Suprapubic skin (tissue), 4 donors: ENCODE data around the gene KLHL15. TPM values are rescaled to one million over a fixed set of nuclear protein-coding genes. Genes with fewer than 3 reads are reported as not detected.

Source experiments
- DNase-seq, 2 donors: peaks; one replicate each; pipeline ENCODE4 v3.0.0-alpha.2; 2019; ENCODE audit warnings: low spot score in 2 of 2
- H3K27ac ChIP-seq: fragments of 200-600 bp; sonication (generic); one replicate; pipeline ENCODE4 v1.5.1; 2019
- H3K27me3 ChIP-seq: fragments of 200-600 bp; sonication (generic); one replicate; pipeline ENCODE4 v1.5.1; 2019
- H3K36me3 ChIP-seq: fragments of 200-600 bp; sonication (generic); one replicate; pipeline ENCODE4 v1.5.1; 2019
- H3K4me1 ChIP-seq: fragments of 200-600 bp; sonication (generic); one replicate; pipeline ENCODE4 v1.5.1; 2019
- H3K4me3 ChIP-seq: fragments of 200-600 bp; sonication (generic); one replicate; pipeline ENCODE4 v1.5.1; 2019; ENCODE audit warnings: mild to moderate bottlenecking
- H3K9me3 ChIP-seq: fragments of 200-600 bp; sonication (generic); one replicate; pipeline ENCODE4 v1.5.1; 2019
- CTCF ChIP-seq, 2 donors: fragments of 200-600 bp in 1 of 2; fragments of 450-650 bp in 1 of 2; sonication (generic) in 1 of 2; IDR thresholded peaks; one replicate each; pipeline ENCODE4 v1.5.1; 2016 to 2019; ENCODE audit warnings: antibody characterized with exemption in 2 of 2, mild to moderate bottlenecking in 1 of 2, moderate library complexity in 1 of 2
- EP300 ChIP-seq: sonication (generic); formaldehyde crosslinking; IDR thresholded peaks from one replicate; pipeline ENCODE4 v1.6.1; 2017; ENCODE audit warnings: antibody characterized with exemption
- POLR2A ChIP-seq, 2 donors: fragments of 450-650 bp; IDR thresholded peaks; one replicate each; pipeline ENCODE4 v1.6.1; 2017; ENCODE audit warnings: antibody characterized with exemption in 2 of 2, mild to moderate bottlenecking in 2 of 2, moderate library complexity in 2 of 2
- POLR2AphosphoS5 ChIP-seq, 3 donors: sonication (generic); formaldehyde crosslinking; IDR thresholded peaks; one replicate each; pipeline ENCODE4 v1.6.1; 2017; ENCODE audit warnings: antibody characterized with exemption in 3 of 3
- WGBS: methylation state at CpG from one replicate; pipeline ENCODE4 v1.1.5; 2018; 5-methylcytosine and 5-hydroxymethylcytosine counted together
- total RNA-seq, 4 donors: library from RNA; depleted of rRNA; stranded (reverse); fragments of >200 nt; gene quantifications; one replicate each; pipeline ENCODE4 v1.1.0, GENCODE V29; 2016

KLHL15 gene
- total RNA-seq, 4 donors from 2014 or later, result 6.0 to 9.6 (median 7.4) TPM

GRCh38 chrX:24012266-24012665 lies 14.7 kb downstream of the KLHL15 start:
- Histone ChIP-seq H3K27me3 (no peaks in the 10 kb centered on the region), H3K9me3 (no peaks in the 10 kb centered on the region), H3K36me3 (no peaks in the 10 kb centered on the region), H3K4me1 (no peaks in the 10 kb centered on the region), H3K27ac (no peak overlapping the region), H3K4me3 (no peak overlapping the region)
- DNase-seq, result no peak
- WGBS, result 82% methylated on average over 1 of the region's 1 CpG
- no peak for TF ChIP-seq POLR2A (IDR thresholded peaks at IDR 0.05)

GRCh38 chrX:24005867-24006266 lies 21.1 kb downstream of the KLHL15 start:
- peaks cover 4% of the 10 kb centered on the region for H3K36me3 ChIP-seq
- H3K27me3 ChIP-seq, result no peaks in the 10 kb centered on the region
- no peak for TF ChIP-seq EP300
- TF ChIP-seq POLR2AphosphoS5 (IDR thresholded peaks at IDR 0.05), result no peak
- TF ChIP-seq CTCF (IDR thresholded peaks at IDR 0.05), result no peak
- no peak for TF ChIP-seq POLR2A (IDR thresholded peaks at IDR 0.05)
- WGBS, result 87% methylated on average over 9 of the region's 9 CpGs
- no peaks in the 10 kb centered on the region for H3K4me1 ChIP-seq
- H3K27ac ChIP-seq, result no peak overlapping the region
- no peak for DNase-seq
- H3K9me3 ChIP-seq, result no peaks in the 10 kb centered on the region
- no peak overlapping the region for H3K4me3 ChIP-seq

GRCh38 chrX:24005028-24005427 lies 22.0 kb downstream of the KLHL15 start:
- Histone ChIP-seq H3K36me3 (peaks cover 4% of the 10 kb centered on the region), H3K4me3 (no peak overlapping the region), H3K4me1 (no peaks in the 10 kb centered on the region), H3K27me3 (no peaks in the 10 kb centered on the region), H3K9me3 (no peaks in the 10 kb centered on the region), H3K27ac (no peak overlapping the region)
- DNase-seq, result no peak
- TF ChIP-seq EP300 (no peak), POLR2AphosphoS5 (IDR thresholded peaks at IDR 0.05) (no peak), POLR2A (IDR thresholded peaks at IDR 0.05) (no peak), CTCF (IDR thresholded peaks at IDR 0.05) (no peak)
- WGBS, result 80% methylated on average over 1 of the region's 1 CpG

GRCh38 chrX:24002792-24003191 lies 24.2 kb downstream of the KLHL15 start:
- Histone ChIP-seq H3K4me1 (no peaks in the 10 kb centered on the region), H3K36me3 (peaks cover 4% of the 10 kb centered on the region), H3K9me3 (no peaks in the 10 kb centered on the region), H3K27ac (no peak overlapping the region), H3K4me3 (no peak overlapping the region), H3K27me3 (no peaks in the 10 kb centered on the region)
- no peak for DNase-seq
- TF ChIP-seq EP300 (no peak), POLR2A (IDR thresholded peaks at IDR 0.05) (no peak)
- 78% methylated on average over 2 of the region's 2 CpGs for WGBS

- Histone ChIP-seq H3K4me1 (no peaks in the 10 kb centered on the region), H3K27ac (no peak overlapping the region), H3K9me3 (no peaks in the 10 kb centered on the region), H3K27me3 (no peaks in the 10 kb centered on the region), H3K36me3 (peaks cover 4% of the 10 kb centered on the region), H3K4me3 (no peak overlapping the region)
- no peak for DNase-seq
- WGBS, result 82% methylated on average over 1 of the region's 1 CpG
- TF ChIP-seq EP300, result no peak
- TF ChIP-seq CTCF (IDR thresholded peaks at IDR 0.05), result no peak
- TF ChIP-seq POLR2AphosphoS5 (IDR thresholded peaks at IDR 0.05), result no peak
- TF ChIP-seq POLR2A (IDR thresholded peaks at IDR 0.05), result no peak
Measured at GRCh38 chrX:24002167-24002566, 24.8 kb downstream of the KLHL15 start.

- WGBS, result 95% methylated on average over 5 of the region's 5 CpGs
- no peak for TF ChIP-seq EP300
- no peak for TF ChIP-seq POLR2A (IDR thresholded peaks at IDR 0.05)
- no peak for TF ChIP-seq POLR2AphosphoS5 (IDR thresholded peaks at IDR 0.05)
- no peak for TF ChIP-seq CTCF (IDR thresholded peaks at IDR 0.05)
- no peak for DNase-seq
- Histone ChIP-seq H3K9me3 (no peaks in the 10 kb centered on the region), H3K27me3 (no peaks in the 10 kb centered on the region), H3K4me3 (no peak overlapping the region), H3K36me3 (no peaks in the 10 kb centered on the region), H3K4me1 (no peaks in the 10 kb centered on the region), H3K27ac (no peak overlapping the region)
Measured at GRCh38 chrX:23999671-24000070, 27.3 kb downstream of the KLHL15 start.
